ENCODE data around the gene C1QBP. TPM values are rescaled to one million over a fixed set of nuclear protein-coding genes. Genes with fewer than 3 reads are reported as not detected.
A peak's percentile ranks its signal among the peaks of the same experiment; 100 is the strongest.

The C1QBP gene
- total and polyA plus RNA-seq, 7 donors: 59.8 to 204 (median 94.3) TPM

DNA sequence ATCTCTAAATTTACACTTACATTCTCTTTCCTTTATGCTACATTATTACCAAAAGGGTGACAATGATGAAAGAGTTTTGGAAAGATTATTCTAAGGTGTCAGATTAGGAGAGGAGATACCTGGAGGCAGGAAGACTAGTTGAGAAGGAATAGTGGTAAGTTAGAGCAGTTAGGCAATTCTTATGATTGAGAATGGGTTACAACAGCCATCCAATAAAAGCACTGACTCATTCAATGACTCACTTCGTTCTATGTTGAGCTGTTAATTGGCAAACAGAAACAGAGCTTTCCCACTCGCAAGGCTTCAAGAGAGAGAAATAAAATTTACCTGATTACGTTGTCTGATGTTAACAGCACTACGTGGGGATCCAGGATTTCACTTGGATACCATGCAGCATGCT, 25.3 kb downstream of the C1QBP start:
- Histone ChIP-seq H3K36me3 (peaks cover 6 to 82% (median 21%) of the 10 kb centered on the region in 4 donors), H3K27ac (peak overlapping the region in 1 of 4 donors; percentile 36), H3K9me3 (no peaks in the 10 kb centered on the region), H3K27me3 (no peaks in the 10 kb centered on the region), H3K4me1 (peaks cover 0 to 24% (median 20%) of the 10 kb centered on the region in 4 donors), H3K4me3 (no peak overlapping the region)
- intact Hi-C loops (cut with DNase I): no loop called here
- no peak for TF ChIP-seq EP300 (IDR thresholded peaks at IDR 0.05)
- TF ChIP-seq POLR2AphosphoS5 (IDR thresholded peaks at IDR 0.05): no peak
- no peak for DNase-seq
- WGBS, 2 donors: 11 to 62% methylated on average over 4 of the region's 4 CpGs

DNA sequence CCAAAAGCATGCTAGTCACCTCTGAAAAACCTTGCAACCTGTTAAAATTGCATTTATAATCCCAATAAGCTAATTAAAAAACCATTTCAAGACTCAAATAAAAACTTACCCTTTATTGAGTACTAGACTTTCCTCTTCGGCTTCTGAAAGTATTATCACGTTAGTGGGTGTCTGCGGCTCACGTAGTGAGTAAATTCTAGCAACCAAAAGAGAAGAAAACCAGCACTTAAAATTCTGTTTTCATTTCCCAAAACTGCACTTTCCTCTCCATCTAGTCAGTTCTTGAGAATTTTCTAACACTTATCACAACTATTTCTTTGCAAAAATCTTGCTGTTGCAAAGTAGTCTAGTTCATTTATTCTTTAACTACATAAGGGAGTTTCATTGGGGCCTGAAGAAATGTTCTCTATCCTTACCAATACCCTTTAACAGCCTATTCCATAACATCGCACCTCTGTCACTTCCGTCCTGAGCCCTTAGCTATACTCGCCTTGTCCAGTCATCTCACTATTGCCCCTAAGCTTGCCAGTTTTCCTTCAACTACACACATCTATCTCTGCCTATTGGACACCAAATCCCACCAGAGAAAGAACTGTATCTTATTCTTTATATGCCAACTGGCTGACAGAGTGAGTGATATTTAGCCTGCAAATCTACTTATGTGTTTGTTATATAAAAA, 28.2 kb downstream of the C1QBP start:
- intact Hi-C loops (cut with DNase I): no loop called here
- H3K27ac ChIP-seq: no peak overlapping the region
- WGBS, 2 donors: 87 to 94% methylated on average over 7 of the region's 7 CpGs

DNA sequence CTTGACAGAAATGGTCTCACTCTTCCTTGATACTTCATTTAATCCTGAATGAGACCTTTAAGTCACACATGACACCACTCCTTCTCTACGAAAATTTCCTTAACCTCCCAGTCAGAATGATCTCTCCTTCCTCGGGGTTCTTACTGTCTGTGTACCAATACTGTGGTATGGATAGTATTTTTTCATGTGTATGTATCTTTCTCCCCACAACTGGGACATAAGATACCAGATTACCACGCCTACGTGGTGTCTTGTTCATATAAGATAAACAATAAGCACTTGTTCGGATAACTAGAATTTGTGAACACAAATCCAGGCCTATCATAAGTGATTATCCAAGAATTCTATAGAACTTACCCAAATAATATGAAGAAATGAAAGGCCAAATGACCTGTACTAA, 30.8 kb downstream of the C1QBP start:
- WGBS, 2 donors: 81 to 93% methylated on average over 5 of the region's 5 CpGs
- intact Hi-C loops (cut with DNase I): loop anchor here (5.0 kb wide), 1 partner anchor 49 kb away; no protein-coding TSS in a partner anchor
- peaks cover 17 to 98% (median 51%) of the 10 kb centered on the region in 4 donors for H3K36me3 ChIP-seq
- H3K27me3 ChIP-seq: no peaks in the 10 kb centered on the region
- no peak for TF ChIP-seq POLR2AphosphoS5 (IDR thresholded peaks at IDR 0.05)
- no peak for TF ChIP-seq POLR2A (IDR thresholded peaks at IDR 0.05)
- TF ChIP-seq, protein P1, sequence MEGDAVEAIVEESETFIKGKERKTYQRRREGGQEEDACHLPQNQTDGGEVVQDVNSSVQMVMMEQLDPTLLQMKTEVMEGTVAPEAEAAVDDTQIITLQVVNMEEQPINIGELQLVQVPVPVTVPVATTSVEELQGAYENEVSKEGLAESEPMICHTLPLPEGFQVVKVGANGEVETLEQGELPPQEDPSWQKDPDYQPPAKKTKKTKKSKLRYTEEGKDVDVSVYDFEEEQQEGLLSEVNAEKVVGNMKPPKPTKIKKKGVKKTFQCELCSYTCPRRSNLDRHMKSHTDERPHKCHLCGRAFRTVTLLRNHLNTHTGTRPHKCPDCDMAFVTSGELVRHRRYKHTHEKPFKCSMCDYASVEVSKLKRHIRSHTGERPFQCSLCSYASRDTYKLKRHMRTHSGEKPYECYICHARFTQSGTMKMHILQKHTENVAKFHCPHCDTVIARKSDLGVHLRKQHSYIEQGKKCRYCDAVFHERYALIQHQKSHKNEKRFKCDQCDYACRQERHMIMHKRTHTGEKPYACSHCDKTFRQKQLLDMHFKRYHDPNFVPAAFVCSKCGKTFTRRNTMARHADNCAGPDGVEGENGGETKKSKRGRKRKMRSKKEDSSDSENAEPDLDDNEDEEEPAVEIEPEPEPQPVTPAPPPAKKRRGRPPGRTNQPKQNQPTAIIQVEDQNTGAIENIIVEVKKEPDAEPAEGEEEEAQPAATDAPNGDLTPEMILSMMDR (IDR thresholded peaks at IDR 0.05): no peak
- TF ChIP-seq EP300 (IDR thresholded peaks at IDR 0.05): no peak
- H3K27ac ChIP-seq: no peak overlapping the region
- DNase-seq: no peak
- H3K4me3 ChIP-seq: no peak overlapping the region
- H3K4me1 ChIP-seq: peaks cover 0 to 2% (median 0%) of the 10 kb centered on the region in 4 donors
- no peaks in the 10 kb centered on the region for H3K9me3 ChIP-seq

More for the DNA sequence above, 28.2 kb downstream of the C1QBP start:
- TF ChIP-seq POLR2AphosphoS5 (IDR thresholded peaks at IDR 0.05): no peak
- no peak for TF ChIP-seq POLR2A (IDR thresholded peaks at IDR 0.05)
- Histone ChIP-seq H3K36me3 (peaks cover 17 to 96% (median 35%) of the 10 kb centered on the region in 4 donors), H3K4me1 (peaks cover 0 to 9% (median 0%) of the 10 kb centered on the region in 4 donors), H3K9me3 (no peaks in the 10 kb centered on the region), H3K4me3 (no peak overlapping the region), H3K27me3 (no peaks in the 10 kb centered on the region)
- DNase-seq: no peak

DNA sequence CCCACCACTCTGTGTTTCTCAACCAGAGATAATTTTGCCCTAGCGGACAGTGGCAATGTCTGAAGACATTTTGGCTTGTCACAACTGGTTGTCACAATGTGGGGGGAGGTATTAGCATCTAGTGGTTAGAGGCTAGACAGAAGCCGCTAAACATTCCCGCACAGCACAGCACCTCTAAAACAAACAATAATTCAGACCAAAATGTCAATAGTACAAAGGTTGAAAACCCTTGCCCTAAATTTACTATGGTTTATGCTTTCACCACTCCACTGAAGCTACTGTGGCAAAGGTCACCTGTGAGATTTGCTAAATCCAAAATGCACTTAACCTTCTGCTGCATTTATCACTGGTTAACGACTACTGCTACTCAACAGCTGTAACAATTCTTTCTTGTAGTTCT, 33.6 kb downstream of the C1QBP start:
- intact Hi-C loops (cut with DNase I): loop anchor here (5.0 kb wide), 1 partner anchor 52 kb away; no protein-coding TSS in a partner anchor
- H3K36me3 ChIP-seq: peaks cover 21 to 100% (median 54%) of the 10 kb centered on the region in 4 donors
- TF ChIP-seq POLR2A (IDR thresholded peaks at IDR 0.05): no peak
- TF ChIP-seq POLR2AphosphoS5 (IDR thresholded peaks at IDR 0.05): no peak
- TF ChIP-seq, protein P1 (IDR thresholded peaks at IDR 0.05): no peak
- TF ChIP-seq EP300 (IDR thresholded peaks at IDR 0.05): no peak

DNA sequence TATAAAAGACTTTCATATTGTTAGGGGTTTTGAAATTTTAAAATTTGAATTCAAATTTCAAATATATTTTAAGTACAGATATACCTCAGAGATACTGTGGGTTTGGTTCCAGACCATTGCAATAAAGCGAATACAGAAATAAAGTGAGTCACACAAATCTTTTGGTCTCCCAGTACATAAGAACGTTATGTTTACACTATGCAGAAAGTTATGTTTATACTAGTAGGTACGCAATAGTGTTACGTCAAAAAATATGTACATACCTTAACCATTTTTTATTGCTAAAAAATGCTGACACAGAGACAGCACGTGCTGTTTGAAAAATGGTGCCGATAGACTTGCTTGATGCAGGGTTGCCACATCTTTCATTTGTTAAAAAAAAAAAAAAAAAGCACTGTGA, 39.2 kb downstream of the C1QBP start:
- no peak for DNase-seq
- no peak overlapping the region for H3K4me3 ChIP-seq
- no peak overlapping the region for H3K27ac ChIP-seq
- no peaks in the 10 kb centered on the region for H3K9me3 ChIP-seq
- TF ChIP-seq, protein P1 (IDR thresholded peaks at IDR 0.05): no peak
- TF ChIP-seq EP300 (IDR thresholded peaks at IDR 0.05) (no peak), POLR2A (IDR thresholded peaks at IDR 0.05) (no peak), POLR2AphosphoS5 (IDR thresholded peaks at IDR 0.05) (no peak)
- intact Hi-C loops (cut with DNase I): no loop called here
- peaks cover 14 to 100% (median 41%) of the 10 kb centered on the region in 4 donors for H3K36me3 ChIP-seq
- 86 to 94% methylated on average over 6 of the region's 6 CpGs for WGBS, 2 donors
- H3K27me3 ChIP-seq: no peaks in the 10 kb centered on the region
- H3K4me1 ChIP-seq: no peaks in the 10 kb centered on the region

More for the DNA sequence above, 33.6 kb downstream of the C1QBP start:
- 26 to 68% methylated on average over 4 of the region's 4 CpGs for WGBS, 2 donors
- no peaks in the 10 kb centered on the region for H3K27me3 ChIP-seq
- H3K4me1 ChIP-seq: no peaks in the 10 kb centered on the region
- H3K9me3 ChIP-seq: no peaks in the 10 kb centered on the region
- H3K4me3 ChIP-seq: no peak overlapping the region
- H3K27ac ChIP-seq: no peak overlapping the region
- DNase-seq: no peak
